ENCODE data around the gene SLC16A3.

DNA sequence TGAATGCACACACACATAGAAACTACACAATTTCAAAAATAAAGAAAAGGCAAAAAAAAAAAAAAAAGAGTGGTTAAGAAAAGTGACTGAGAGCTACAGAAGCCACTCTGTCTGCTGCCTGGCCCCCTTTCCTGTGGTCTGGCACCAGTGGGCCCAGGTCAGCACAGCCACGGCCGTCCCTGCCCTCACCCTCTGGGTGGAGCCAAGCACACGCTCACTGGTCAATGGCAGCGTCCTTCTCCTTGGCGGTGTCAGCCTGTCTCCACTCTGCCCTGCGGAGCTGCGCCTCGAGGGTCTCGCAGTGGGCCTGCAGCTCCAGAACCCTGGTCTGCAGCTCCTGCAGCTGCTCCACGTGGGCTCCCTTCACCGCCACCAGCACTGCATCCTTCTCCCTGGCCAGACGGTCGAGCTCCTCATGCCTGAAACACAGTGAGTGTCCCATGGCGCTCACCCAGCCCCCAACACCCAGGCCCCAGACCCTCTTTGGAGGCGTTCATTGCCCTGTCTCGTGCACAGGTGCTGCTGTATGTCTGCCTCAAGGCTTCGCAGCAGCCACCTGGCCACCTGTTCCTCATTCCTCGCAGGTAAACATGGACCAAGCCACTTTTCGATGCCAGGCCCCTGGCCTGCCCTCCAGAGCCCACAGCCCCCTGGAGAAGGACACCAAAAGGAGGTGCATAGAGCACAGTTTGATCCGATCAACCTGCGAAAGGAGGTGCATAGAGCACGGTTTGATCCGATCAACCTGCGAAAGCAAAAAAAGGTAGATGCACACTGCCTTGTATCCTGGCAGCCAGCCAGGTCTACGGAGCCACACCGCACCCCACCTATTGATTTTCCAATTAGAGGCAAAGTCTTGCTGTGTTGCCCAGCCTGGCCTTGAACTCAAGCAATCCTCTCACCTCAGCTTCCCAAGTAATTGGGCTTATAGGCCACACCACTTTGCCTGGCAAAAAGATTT, 40.6 kb upstream of the SLC16A3 start:
- TF ChIP-seq CTCF (IDR thresholded peaks at IDR 0.05; ENCODE audit: insufficient read depth, low read length), result no peak
- TF ChIP-seq POLR2AphosphoS5 (IDR thresholded peaks at IDR 0.05; ENCODE audit: low read depth), result no peak
- TF ChIP-seq SPI1 (IDR thresholded peaks at IDR 0.05; ENCODE audit: borderline replicate concordance, low read depth), result no peak
- no peak for TF ChIP-seq REST (IDR thresholded peaks at IDR 0.05; ENCODE audit: insufficient replicate concordance, low read depth)

Data from HL-60 (cell line).